HepG2 (cell line): ENCODE measurements around the gene GGACT. TPM values are rescaled to one million over a fixed set of nuclear protein-coding genes. Genes with fewer than 3 reads are reported as not detected.

Experiments used
- FOSL1 ChIP-seq: sonication (generic); formaldehyde crosslinking; IDR thresholded peaks from 2 replicates; pipeline ENCODE4 v1.9.0; 2021; ENCODE audit warnings: missing genetic modification reagents, borderline replicate concordance
- MLLT10 ChIP-seq: sonication (generic); formaldehyde crosslinking; IDR thresholded peaks from 2 replicates; pipeline ENCODE4 v1.4.0; 2020; ENCODE audit warnings: missing genetic modification reagents
- MTA3 ChIP-seq: sonication (generic); formaldehyde crosslinking; IDR thresholded peaks from 2 replicates; pipeline ENCODE4 v1.4.0; 2020; ENCODE audit warnings: missing genetic modification reagents
- POLR2AphosphoS5 ChIP-seq: IDR thresholded peaks from 2 replicates; pipeline ENCODE4 v1.6.1; 2012; ENCODE audit warnings: low read depth, low read length
- ZNF33A ChIP-seq: sonication (generic); formaldehyde crosslinking; IDR thresholded peaks from 2 replicates; pipeline ENCODE4 v1.5.1; 2020; ENCODE audit warnings: missing genetic modification reagents, mild to moderate bottlenecking, moderate library complexity, borderline replicate concordance
- ZNF646 ChIP-seq: sonication (generic); formaldehyde crosslinking; IDR thresholded peaks from 2 replicates; pipeline ENCODE4 v1.9.0; 2021; ENCODE audit warnings: mild to moderate bottlenecking, missing genetic modification reagents
- polyA plus RNA-seq, 8 experiments: library from polyadenylated mRNA; depleted of rRNA in 3 of 8; stranded (reverse) in 7 of 8; unstranded in 1 of 8; fragments of >200 nt; fragmentation: Illumina TruSeq in 4 of 8; extraction: Trizol in 4 of 8; gene quantifications; 2 replicates each; pipeline versions ENCODE4 v1.2.1 to v1.2.3, GENCODE V29; 2011 to 2016; ENCODE audit warnings: low read depth in 4 of 8, missing spikeins in 1 of 8, mixed read lengths in 1 of 8; ENCODE audit not compliant: insufficient read depth in 1 of 8
- total RNA-seq, 5 experiments: library from RNA; depleted of rRNA; stranded (reverse); fragments of >200 nt; fragmentation: Illumina TruSeq; extraction: Trizol; gene quantifications; 2 replicates each; pipeline ENCODE4 v1.2.3, GENCODE V29; 2016; ENCODE audit warnings: low read depth in 1 of 5
- TF ChIP-seq, protein P1 (sequence below): sonication (generic); formaldehyde crosslinking; IDR thresholded peaks from 2 replicates; pipeline ENCODE4 v1.4.0; 2020; ENCODE audit warnings: mild to moderate bottlenecking, missing genetic modification reagents
- TF ChIP-seq, protein P2 (sequence below): sonication (generic); formaldehyde crosslinking; IDR thresholded peaks from 2 replicates; pipeline ENCODE4 v1.8.0; 2022; ENCODE audit warnings: missing genetic modification reagents, mild to moderate bottlenecking, moderate library complexity, borderline replicate concordance

Gene GGACT
- total and polyA plus RNA-seq, 2 of the 13 experiments (the other 11 are each of a cell fraction or from before 2014, with no cell fraction given): 1.7 to 1.9 TPM

DNA sequence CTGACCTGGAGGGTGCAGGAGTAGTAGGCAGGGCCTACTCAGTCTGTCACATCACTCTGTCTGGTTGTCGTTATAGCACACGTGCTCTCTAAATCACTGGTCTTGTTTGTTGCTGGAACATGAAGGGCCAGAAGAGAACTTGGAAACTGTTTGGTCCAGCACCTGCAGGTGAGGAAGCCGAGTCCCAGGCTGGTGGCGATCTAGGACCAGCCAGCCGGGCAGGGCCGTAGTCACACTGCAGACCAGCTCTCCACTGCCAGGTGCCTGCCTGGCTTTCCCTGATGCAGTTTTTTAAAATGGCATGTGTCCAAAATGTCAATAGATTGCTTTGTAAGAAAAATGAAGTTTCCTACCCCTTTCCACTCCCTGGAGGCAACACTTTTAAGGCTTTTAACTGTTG is 53.7 kb downstream of the GGACT start (continued):
- TF ChIP-seq FOSL1 (CRISPR knock-in tag) (no peak), POLR2AphosphoS5 (no peak), MTA3 (CRISPR knock-in tag) (no peak), MLLT10 (CRISPR knock-in tag) (no peak), ZNF33A (CRISPR knock-in tag) (no peak), ZNF646 (no peak)
- TF ChIP-seq, protein P1, sequence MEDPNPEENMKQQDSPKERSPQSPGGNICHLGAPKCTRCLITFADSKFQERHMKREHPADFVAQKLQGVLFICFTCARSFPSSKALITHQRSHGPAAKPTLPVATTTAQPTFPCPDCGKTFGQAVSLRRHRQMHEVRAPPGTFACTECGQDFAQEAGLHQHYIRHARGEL (CRISPR knock-in tag): no peak
- TF ChIP-seq, protein P2, sequence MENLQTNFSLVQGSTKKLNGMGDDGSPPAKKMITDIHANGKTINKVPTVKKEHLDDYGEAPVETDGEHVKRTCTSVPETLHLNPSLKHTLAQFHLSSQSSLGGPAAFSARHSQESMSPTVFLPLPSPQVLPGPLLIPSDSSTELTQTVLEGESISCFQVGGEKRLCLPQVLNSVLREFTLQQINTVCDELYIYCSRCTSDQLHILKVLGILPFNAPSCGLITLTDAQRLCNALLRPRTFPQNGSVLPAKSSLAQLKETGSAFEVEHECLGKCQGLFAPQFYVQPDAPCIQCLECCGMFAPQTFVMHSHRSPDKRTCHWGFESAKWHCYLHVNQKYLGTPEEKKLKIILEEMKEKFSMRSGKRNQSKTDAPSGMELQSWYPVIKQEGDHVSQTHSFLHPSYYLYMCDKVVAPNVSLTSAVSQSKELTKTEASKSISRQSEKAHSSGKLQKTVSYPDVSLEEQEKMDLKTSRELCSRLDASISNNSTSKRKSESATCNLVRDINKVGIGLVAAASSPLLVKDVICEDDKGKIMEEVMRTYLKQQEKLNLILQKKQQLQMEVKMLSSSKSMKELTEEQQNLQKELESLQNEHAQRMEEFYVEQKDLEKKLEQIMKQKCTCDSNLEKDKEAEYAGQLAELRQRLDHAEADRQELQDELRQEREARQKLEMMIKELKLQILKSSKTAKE: no peak
